HepG2 (cell line): ENCODE results near the gene NCKAP1. TPM values are rescaled to one million over a fixed set of nuclear protein-coding genes. Genes with fewer than 3 reads are reported as not detected.
"Not testable (repeated sequence)": the region's sequence is repeated elsewhere in the genome, so short reads cannot be mapped to it uniquely, and the experiment has no call there.

Source experiments
- ATAC-seq: fragments of 200-7000 bp; cut with Tn5 transposase; 3 replicates; pipeline ENCODE4 v1.9.1; 2020; ENCODE audit warnings: mild to moderate bottlenecking, moderate library complexity
- BruUV-seq: library from RNA; stranded (reverse); fragments of 400-500 nt; replicated peaks from 2 replicates; lab custom pipeline; 2021; lab: Mats Ljungman, UMichigan
- CTCF ChIA-PET: fragments of 300-600 bp; formaldehyde crosslinking; extraction: SDS; loops from one replicate; lab custom pipeline; 2021; ENCODE audit warnings: low total read pairs, inconsistent platforms, low intra/inter-chr PET ratio; lab: Yijun Ruan, JAX
- POLR2A ChIA-PET: fragments of 350-600 bp; sonication (Branson Sonifier 250); formaldehyde crosslinking; loops from one replicate; lab custom pipeline; 2020; ENCODE audit warnings: antibody characterized with exemption, inconsistent platforms; lab: Yijun Ruan, JAX
- DNase-seq: peaks from one replicate; pipeline ENCODE4 v3.0.0-alpha.2; 2015; ENCODE audit warnings: low spot score
- FAIRE-seq: peaks from 3 replicates; lab custom pipeline; 2011; peaks lifted over from hg19 to GRCh38; lab: Jason Lieb, UNC
- H2AFZ ChIP-seq: one replicate; pipeline ENCODE4 v1.6.1; 2011; ENCODE audit warnings: low read length, inconsistent platforms
- H3K27ac ChIP-seq: fragments of 300-600 bp; 3 replicates; pipeline ENCODE4 v1.8.0; 2011; ENCODE audit warnings: mixed run types, mild to moderate bottlenecking, mixed read lengths, low read length, inconsistent platforms; ENCODE audit not compliant: insufficient read depth; ENCODE audit errors: extremely low read length
- H3K27me3 ChIP-seq, 2 experiments: fragments of 200-600 bp in 1 of 2; 2 replicates in 1 of 2; 3 replicates in 1 of 2; pipeline versions ENCODE4 v1.6.0 to v1.8.0; 2011; ENCODE audit warnings: low read length in 2 of 2, mild to moderate bottlenecking in 2 of 2, moderate library complexity in 2 of 2, inconsistent platforms in 1 of 2; ENCODE audit not compliant: insufficient read depth in 2 of 2, control insufficient read depth in 1 of 2
- H3K36me3 ChIP-seq, 2 experiments: fragments of 200-600 bp in 1 of 2; replicated peaks in 1 of 2; 2 replicates in 1 of 2; 3 replicates in 1 of 2; pipeline versions ENCODE4 v1.5.1 to v1.8.0; 2011; ENCODE audit warnings: low read length in 2 of 2, inconsistent platforms in 1 of 2; ENCODE audit not compliant: insufficient read depth in 2 of 2, control insufficient read depth in 1 of 2
- H3K4me1 ChIP-seq: 2 replicates; pipeline ENCODE4 v1.5.1; 2012; ENCODE audit warnings: low read length, inconsistent platforms; ENCODE audit not compliant: insufficient read depth
- H3K4me2 ChIP-seq: 2 replicates; pipeline ENCODE4 v1.6.0; 2011; ENCODE audit warnings: low read depth, low read length, inconsistent platforms
- H3K4me3 ChIP-seq, 3 experiments: fragments of 200-600 bp in 1 of 3; sonication (generic), shearing (Covaris generic) in 1 of 3; replicated peaks in 1 of 3; 2 replicates each; pipeline ENCODE4 v1.5.1; 2011 to 2016; ENCODE audit warnings: low read length in 3 of 3, inconsistent platforms in 2 of 3, low read depth in 2 of 3, mild to moderate bottlenecking in 2 of 3, control low read depth in 1 of 3, mixed read lengths in 1 of 3; ENCODE audit not compliant: insufficient read depth in 1 of 3
- H3K79me2 ChIP-seq: one replicate; pipeline ENCODE4 v1.6.1; 2011; ENCODE audit warnings: low read length, inconsistent platforms; ENCODE audit not compliant: insufficient read depth
- H3K9ac ChIP-seq: 2 replicates; pipeline ENCODE4 v1.6.0; 2011; ENCODE audit warnings: mild to moderate bottlenecking, low read depth, low read length, inconsistent platforms; ENCODE audit not compliant: insufficient read depth
- H3K9me3 ChIP-seq: 2 replicates; pipeline ENCODE4 v1.5.1; 2012; ENCODE audit warnings: mild to moderate bottlenecking, low read length
- H4K20me1 ChIP-seq: 2 replicates; pipeline ENCODE4 v1.6.0; 2011; ENCODE audit warnings: inconsistent platforms, mild to moderate bottlenecking, low read length, moderate library complexity; ENCODE audit not compliant: insufficient read depth
- AGO2 ChIP-seq: fragments of 200-400 bp; formaldehyde crosslinking; optimal IDR thresholded peaks from 2 replicates; pipeline ENCODE3; 2017; ENCODE audit warnings: mild to moderate bottlenecking, low read depth, low read length, moderate library complexity
- ERF ChIP-seq: IDR thresholded peaks from 2 replicates; pipeline ENCODE4 v1.6.1; 2018; ENCODE audit warnings: missing biosample characterization, missing genetic modification reagents
- JDP2 ChIP-seq: sonication (generic); formaldehyde crosslinking; IDR thresholded peaks from 2 replicates; pipeline ENCODE4 v1.8.1; 2022; ENCODE audit warnings: missing genetic modification reagents, borderline replicate concordance
- MAFF ChIP-seq: IDR thresholded peaks from 2 replicates; pipeline ENCODE4 v1.6.1; 2011; ENCODE audit warnings: low read depth, low read length, improper control_type of control experiment
- MAFK ChIP-seq, 2 experiments: IDR thresholded peaks in 1 of 2; conservative IDR thresholded peaks in 1 of 2; 2 replicates each; pipeline ENCODE4 v1.6.1; 2011; ENCODE audit warnings: improper control_type of control experiment in 2 of 2, low read length in 2 of 2
- PHF21A ChIP-seq: sonication (generic); formaldehyde crosslinking; IDR thresholded peaks from 2 replicates; pipeline ENCODE4 v1.5.0; 2020; ENCODE audit warnings: mild to moderate bottlenecking, missing genetic modification reagents
- RAD21 ChIP-seq: fragments of 450-650 bp; formaldehyde crosslinking; IDR thresholded peaks from 2 replicates; pipeline ENCODE4 v1.5.0; 2020; ENCODE audit warnings: mild to moderate bottlenecking
- RELA ChIP-seq: sonication (generic); formaldehyde crosslinking; IDR thresholded peaks from 2 replicates; pipeline ENCODE4 v1.4.0; 2020; ENCODE audit warnings: missing genetic modification reagents
- SMC3 ChIP-seq: IDR thresholded peaks from 2 replicates; pipeline ENCODE4 v1.6.1; 2011; ENCODE audit warnings: low read length, improper control_type of control experiment
- STAG1 ChIP-seq: sonication (generic); formaldehyde crosslinking; IDR thresholded peaks from 2 replicates; pipeline ENCODE4 v1.4.0; 2020; ENCODE audit warnings: missing genetic modification reagents
- TAF15 ChIP-seq: fragments of 200-400 bp; formaldehyde crosslinking; IDR thresholded peaks from one replicate; pipeline ENCODE4 v1.6.1; 2018; ENCODE audit warnings: mild to moderate bottlenecking, low read depth, low read length; ENCODE audit not compliant: poor library complexity, severe bottlenecking
- TEAD3 ChIP-seq: optimal IDR thresholded peaks from 2 replicates; pipeline ENCODE3; 2016; ENCODE audit warnings: borderline replicate concordance
- ZFP1 ChIP-seq: IDR thresholded peaks from 2 replicates; pipeline ENCODE4 v1.6.1; 2016
- WGBS: methylation state at CpG from one replicate; pipeline ENCODE4 v1.1.6; 2017; ENCODE audit warnings: low lambda C conversion rate; 5-methylcytosine and 5-hydroxymethylcytosine counted together
- in situ Hi-C: cut with HindIII; loops from 2 replicates; pipeline ENCODE4 v1.10.0; 2017; ENCODE audit warnings: low pct_unique_long_range_greater_than_20kb; ENCODE audit not compliant: extremely low pct_ligation_motif_present
- intact Hi-C: fragments of 100-400 bp; cut with micrococcal nuclease; formaldehyde crosslinking; loops from one replicate; pipeline ENCODE4 v1.10.0; 2022; ENCODE audit not compliant: unreplicated experiment
- polyA plus RNA-seq, 8 experiments: library from polyadenylated mRNA; depleted of rRNA in 3 of 8; stranded (reverse) in 7 of 8; unstranded in 1 of 8; fragments of >200 nt; fragmentation: Illumina TruSeq in 4 of 8; extraction: Trizol in 4 of 8; gene quantifications; 2 replicates each; pipeline versions ENCODE4 v1.2.1 to v1.2.3, GENCODE V29; 2011 to 2016; ENCODE audit warnings: low read depth in 4 of 8, missing spikeins in 1 of 8, mixed read lengths in 1 of 8; ENCODE audit not compliant: insufficient read depth in 1 of 8
- total RNA-seq, 5 experiments: library from RNA; depleted of rRNA; stranded (reverse); fragments of >200 nt; fragmentation: Illumina TruSeq; extraction: Trizol; gene quantifications; 2 replicates each; pipeline ENCODE4 v1.2.3, GENCODE V29; 2016; ENCODE audit warnings: low read depth in 1 of 5
- TF ChIP-seq, protein P1 (sequence below), 2 experiments: fragments of 450-650 bp in 1 of 2; sonication (generic) in 1 of 2; formaldehyde crosslinking; IDR thresholded peaks; 2 replicates each; pipeline versions ENCODE4 v1.5.0 to v1.8.0; 2020 to 2022; ENCODE audit warnings: mild to moderate bottlenecking in 1 of 2, missing genetic modification reagents in 1 of 2
- TF ChIP-seq, protein P2 (sequence below): sonication (generic); formaldehyde crosslinking; IDR thresholded peaks from 2 replicates; pipeline ENCODE4 v1.5.0; 2020; ENCODE audit warnings: mild to moderate bottlenecking, missing genetic modification reagents, moderate library complexity

The NCKAP1 gene
- total and polyA plus RNA-seq, 2 of the 13 experiments (the other 11 are each of a cell fraction or from before 2014, with no cell fraction given): 72.1 to 96.3 TPM

DNA sequence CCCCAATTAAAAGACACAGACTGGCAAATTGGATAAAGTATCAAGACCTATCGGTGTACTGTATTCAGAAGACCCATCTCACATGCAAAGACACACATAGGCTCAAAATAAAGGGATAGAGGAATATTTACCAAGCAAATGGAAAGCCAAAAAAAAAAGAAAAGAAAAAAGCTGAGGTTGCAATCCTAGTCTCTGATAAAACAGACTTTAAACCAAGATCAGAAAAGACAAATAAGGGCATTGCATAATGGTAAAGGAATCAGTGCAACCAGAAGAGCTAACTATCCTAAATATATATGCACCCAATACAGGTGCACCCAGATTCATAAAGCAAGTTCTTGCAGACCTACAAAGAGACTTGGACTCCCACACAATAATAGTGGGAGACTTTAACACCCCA is 161.6 kb downstream of the NCKAP1 start:
- H3K27ac ChIP-seq, H3K79me2 ChIP-seq, in situ Hi-C loops, H3K4me3 ChIP-seq, H3K9me3 ChIP-seq, DNase-seq, H3K9ac ChIP-seq, H3K4me1 ChIP-seq, CTCF ChIA-PET, BruUV-seq, H3K36me3 ChIP-seq, intact Hi-C loops, ATAC-seq, H2AFZ ChIP-seq, H3K27me3 ChIP-seq, H3K4me2 ChIP-seq, POLR2A ChIA-PET, H4K20me1 ChIP-seq, FAIRE-seq: not testable (repeated sequence)
- TF ChIP-seq MAFF (peak; percentile 62), MAFK (conservative IDR thresholded peaks at IDR 0.05 in 1 of 2, IDR thresholded peaks at IDR 0.05 in 1 of 2; ENCODE audit: low read length in 2 of 2) (peak; percentile 57 to 71)
- 35% methylated on average over 1 of the region's 1 CpG for WGBS

DNA sequence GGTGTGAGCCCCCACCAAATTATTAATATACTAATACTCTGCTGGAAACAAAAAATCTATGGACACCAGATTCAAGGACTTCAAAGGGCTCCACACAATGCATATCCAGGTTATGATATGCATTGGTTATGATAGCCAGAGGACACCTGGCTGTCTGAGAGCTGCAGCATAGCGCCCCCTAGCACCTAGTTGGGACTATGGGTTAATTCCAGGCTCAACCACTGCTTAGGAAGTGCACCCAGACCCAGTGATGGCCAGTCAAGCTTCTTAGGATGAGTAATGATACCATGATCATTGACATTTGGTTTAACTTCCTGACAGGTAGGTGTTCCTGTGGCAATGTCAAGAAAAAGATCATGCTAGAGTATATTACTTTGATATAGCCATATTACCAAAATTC is 168.0 kb downstream of the NCKAP1 start:
- no peaks in the 10 kb centered on the region for H3K36me3 ChIP-seq
- TF ChIP-seq, protein P1, sequence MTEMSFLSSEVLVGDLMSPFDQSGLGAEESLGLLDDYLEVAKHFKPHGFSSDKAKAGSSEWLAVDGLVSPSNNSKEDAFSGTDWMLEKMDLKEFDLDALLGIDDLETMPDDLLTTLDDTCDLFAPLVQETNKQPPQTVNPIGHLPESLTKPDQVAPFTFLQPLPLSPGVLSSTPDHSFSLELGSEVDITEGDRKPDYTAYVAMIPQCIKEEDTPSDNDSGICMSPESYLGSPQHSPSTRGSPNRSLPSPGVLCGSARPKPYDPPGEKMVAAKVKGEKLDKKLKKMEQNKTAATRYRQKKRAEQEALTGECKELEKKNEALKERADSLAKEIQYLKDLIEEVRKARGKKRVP (CRISPR knock-in tag; IDR thresholded peaks at IDR 0.05): no peak
- no peak for TF ChIP-seq JDP2
- TF ChIP-seq STAG1 (CRISPR knock-in tag): peak; percentile 66
- TF ChIP-seq TEAD3 (CRISPR knock-in tag): peak; percentile 38
- TF ChIP-seq ERF (CRISPR knock-in tag): 0 out of 2 replicates have a peak, but pooled peaks have one; percentile 43
- TF ChIP-seq RAD21 (CRISPR knock-in tag): 0 out of 2 replicates have a peak, but pooled peaks have one; percentile 34
- peak; percentile 51; the same call in 1 of the 2 replicates for TF ChIP-seq SMC3
- TF ChIP-seq AGO2: no peak
- no peak for TF ChIP-seq RELA (CRISPR knock-in tag)
- TF ChIP-seq ZFP1 (CRISPR knock-in tag): no peak
- TF ChIP-seq, protein P2, sequence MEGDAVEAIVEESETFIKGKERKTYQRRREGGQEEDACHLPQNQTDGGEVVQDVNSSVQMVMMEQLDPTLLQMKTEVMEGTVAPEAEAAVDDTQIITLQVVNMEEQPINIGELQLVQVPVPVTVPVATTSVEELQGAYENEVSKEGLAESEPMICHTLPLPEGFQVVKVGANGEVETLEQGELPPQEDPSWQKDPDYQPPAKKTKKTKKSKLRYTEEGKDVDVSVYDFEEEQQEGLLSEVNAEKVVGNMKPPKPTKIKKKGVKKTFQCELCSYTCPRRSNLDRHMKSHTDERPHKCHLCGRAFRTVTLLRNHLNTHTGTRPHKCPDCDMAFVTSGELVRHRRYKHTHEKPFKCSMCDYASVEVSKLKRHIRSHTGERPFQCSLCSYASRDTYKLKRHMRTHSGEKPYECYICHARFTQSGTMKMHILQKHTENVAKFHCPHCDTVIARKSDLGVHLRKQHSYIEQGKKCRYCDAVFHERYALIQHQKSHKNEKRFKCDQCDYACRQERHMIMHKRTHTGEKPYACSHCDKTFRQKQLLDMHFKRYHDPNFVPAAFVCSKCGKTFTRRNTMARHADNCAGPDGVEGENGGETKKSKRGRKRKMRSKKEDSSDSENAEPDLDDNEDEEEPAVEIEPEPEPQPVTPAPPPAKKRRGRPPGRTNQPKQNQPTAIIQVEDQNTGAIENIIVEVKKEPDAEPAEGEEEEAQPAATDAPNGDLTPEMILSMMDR (CRISPR knock-in tag): peak; percentile 70
- TF ChIP-seq PHF21A (CRISPR knock-in tag): 0 out of 2 replicates have a peak, but pooled peaks have one; percentile 20
- TF ChIP-seq TAF15: no peak
- TF ChIP-seq, all 625 proteins: peak for 7
- Histone ChIP-seq H3K27ac (no peak overlapping the region), H2AFZ (no peak overlapping the region), H3K4me2 (no peak overlapping the region), H3K9me3 (no peaks in the 10 kb centered on the region), H3K27me3 (peaks cover 3 to 15% of the 10 kb centered on the region in 2 experiments; a peak in 2 of 5 replicates), H3K4me3 (no peak overlapping the region), H3K4me1 (peaks cover 34% of the 10 kb centered on the region), H3K9ac (no peak overlapping the region), H4K20me1 (no peaks in the 10 kb centered on the region), H3K79me2 (no peaks in the 10 kb centered on the region)
- in situ Hi-C loops (no loop called here), intact Hi-C loops (loop anchor here (1.0 kb wide), 1 partner anchor 86 kb away; no protein-coding TSS in a partner anchor)
- 0% methylated on average over 1 of the region's 1 CpG for WGBS
- DNase-seq: peak; percentile 56
- CTCF ChIA-PET: no interaction called here
- no TSS peak for BruUV-seq
- FAIRE-seq: no peak
- ATAC-seq: peak; percentile 44
- POLR2A ChIA-PET: no interaction called here
